Measurements from ENCODE around the gene SUB1. TPM values are rescaled to one million over a fixed set of nuclear protein-coding genes. Genes with fewer than 3 reads are reported as not detected.
A peak's percentile ranks its signal among the peaks of the same experiment; 100 is the strongest.

SUB1 gene
- total RNA-seq, 1 donor from 2014 or later = 213 TPM

DNA sequence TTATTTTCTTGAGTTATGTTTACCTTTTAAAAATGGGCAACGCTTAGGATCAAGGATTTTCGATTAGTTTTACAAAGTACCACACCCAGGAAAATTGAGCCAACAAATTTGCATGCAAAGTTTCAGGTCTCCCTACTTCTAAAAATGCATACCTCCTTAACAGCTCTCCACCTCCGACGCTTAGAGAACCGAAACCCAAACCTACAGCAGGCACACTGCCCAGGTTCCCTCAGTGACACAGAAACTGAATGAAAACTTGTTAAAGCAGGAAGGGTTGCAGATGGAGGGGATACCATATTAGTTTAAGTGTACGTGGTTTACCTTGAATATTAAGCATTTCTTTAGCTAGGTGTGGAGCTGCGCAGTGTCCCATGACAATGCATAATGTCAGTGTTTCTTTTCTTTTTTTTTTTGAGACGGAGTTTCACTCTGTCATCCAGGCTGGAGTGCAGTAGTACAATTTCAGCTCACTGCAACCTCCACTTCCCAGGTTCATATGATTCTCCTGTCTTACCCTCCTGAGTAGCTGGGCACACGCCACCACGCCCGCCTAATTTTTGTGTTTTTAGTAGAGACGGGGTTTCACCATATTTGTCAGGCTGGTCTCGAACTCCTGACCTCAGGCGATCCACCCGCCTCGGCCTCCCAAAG lies 1.6 kb upstream of the SUB1 start:
- ATAC-seq (ENCODE audit: low read depth) = peak; percentile 65
- H3K9me3 Mint-ChIP-seq = no peaks in the 10 kb centered on the region
- CTCF ChIA-PET = interaction anchor here (1.4 to 1.6 kb wide), 3 partner anchors 46 to 95 kb away, joined by 5 to 7 read pairs (median 6); no protein-coding TSS in a partner anchor

DNA sequence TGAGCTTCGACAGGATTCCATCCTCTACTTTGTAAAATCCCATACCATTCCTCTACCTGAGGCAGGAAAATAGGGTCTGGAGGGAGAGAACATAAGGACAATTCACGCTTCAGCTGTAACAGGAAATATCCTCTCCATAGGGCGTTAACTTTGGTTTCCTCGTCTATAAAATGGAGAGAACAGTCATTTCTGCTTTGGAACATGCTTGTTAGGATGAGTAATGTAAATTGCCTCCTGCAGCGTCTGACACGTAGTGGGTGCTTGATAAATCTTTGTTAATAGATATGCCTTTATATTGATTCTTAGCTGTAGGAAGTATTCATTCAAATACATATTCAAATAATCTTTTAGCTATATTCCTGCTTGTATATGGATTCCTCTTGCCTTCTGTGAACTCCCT lies 711 bp upstream of the SUB1 start:
- ATAC-seq (ENCODE audit: low read depth) = no peak
- POLR2A ChIA-PET = interaction anchor here (0.5 to 4.9 kb wide), 6 partner anchors 9 to 142 kb away, joined by 4 to 44 read pairs (median 26); partner anchors contain the start of gene ZFR

More for the DNA sequence above, 1.6 kb upstream of the SUB1 start:
- Mint-ChIP-seq H3K27ac (peak overlapping the region; percentile 95), H3K27me3 (no peaks in the 10 kb centered on the region), H3K4me3 (peak overlapping the region; percentile 72), H3K4me1 (peaks cover 88% of the 10 kb centered on the region), H3K36me3 (ENCODE audit: low read depth) (peaks cover 14% of the 10 kb centered on the region)
- TF ChIP-seq, protein P1, sequence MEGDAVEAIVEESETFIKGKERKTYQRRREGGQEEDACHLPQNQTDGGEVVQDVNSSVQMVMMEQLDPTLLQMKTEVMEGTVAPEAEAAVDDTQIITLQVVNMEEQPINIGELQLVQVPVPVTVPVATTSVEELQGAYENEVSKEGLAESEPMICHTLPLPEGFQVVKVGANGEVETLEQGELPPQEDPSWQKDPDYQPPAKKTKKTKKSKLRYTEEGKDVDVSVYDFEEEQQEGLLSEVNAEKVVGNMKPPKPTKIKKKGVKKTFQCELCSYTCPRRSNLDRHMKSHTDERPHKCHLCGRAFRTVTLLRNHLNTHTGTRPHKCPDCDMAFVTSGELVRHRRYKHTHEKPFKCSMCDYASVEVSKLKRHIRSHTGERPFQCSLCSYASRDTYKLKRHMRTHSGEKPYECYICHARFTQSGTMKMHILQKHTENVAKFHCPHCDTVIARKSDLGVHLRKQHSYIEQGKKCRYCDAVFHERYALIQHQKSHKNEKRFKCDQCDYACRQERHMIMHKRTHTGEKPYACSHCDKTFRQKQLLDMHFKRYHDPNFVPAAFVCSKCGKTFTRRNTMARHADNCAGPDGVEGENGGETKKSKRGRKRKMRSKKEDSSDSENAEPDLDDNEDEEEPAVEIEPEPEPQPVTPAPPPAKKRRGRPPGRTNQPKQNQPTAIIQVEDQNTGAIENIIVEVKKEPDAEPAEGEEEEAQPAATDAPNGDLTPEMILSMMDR (IDR thresholded peaks at IDR 0.05) = no peak
- POLR2A ChIA-PET = interaction anchor here (0.7 to 4.9 kb wide), 8 partner anchors 10 to 410 kb away, joined by 3 to 44 read pairs (median 12); partner anchors contain the start of genes GOLPH3 and ZFR
- no peak for DNase-seq
- intact Hi-C loops (cut with micrococcal nuclease) = loop anchor here (1.0 kb wide), 2 partner anchors 10 to 46 kb away; no protein-coding TSS in a partner anchor

DNA sequence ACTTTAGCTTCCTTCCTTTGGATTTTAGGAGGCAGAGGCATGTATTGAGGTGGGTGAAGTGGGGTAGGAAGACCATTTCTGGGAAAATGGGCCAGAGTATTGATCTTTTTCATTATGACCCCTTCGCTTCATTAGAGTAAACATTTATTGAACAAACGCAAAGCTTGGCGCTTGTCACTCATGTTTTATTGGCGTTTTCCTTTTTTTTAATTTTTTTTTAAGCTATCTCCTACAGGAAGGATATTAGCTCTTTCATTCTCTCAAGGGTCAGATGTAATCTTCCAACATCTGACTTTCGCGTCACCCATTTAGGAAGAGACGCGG lies 273 bp upstream of the SUB1 start:
- H3K36me3 Mint-ChIP-seq (ENCODE audit: low read depth) = peaks cover 22% of the 10 kb centered on the region
- intact Hi-C loops (cut with micrococcal nuclease) = loop anchor here (1.0 to 5.0 kb wide), 7 partner anchors 54 to 1422 kb away; partner anchors contain the start of genes AMACR, C5orf22, DROSHA and GOLPH3
- ATAC-seq (ENCODE audit: low read depth) (no peak), DNase-seq (no peak)
- peak overlapping the region; percentile 95 for H3K27ac Mint-ChIP-seq
- CTCF ChIA-PET = interaction anchor here (0.7 to 1.3 kb wide), 2 partner anchors 94 to 96 kb away, joined by 3 to 5 read pairs; no protein-coding TSS in a partner anchor
- peaks cover 87% of the 10 kb centered on the region for H3K4me1 Mint-ChIP-seq
- no peaks in the 10 kb centered on the region for H3K27me3 Mint-ChIP-seq
- POLR2A ChIA-PET = interaction anchor here (0.5 to 4.9 kb wide), 6 partner anchors 9 to 142 kb away, joined by 4 to 44 read pairs (median 26); partner anchors contain the start of gene ZFR
- no peaks in the 10 kb centered on the region for H3K9me3 Mint-ChIP-seq
- peak overlapping the region; percentile 91 for H3K4me3 Mint-ChIP-seq
- TF ChIP-seq, protein P1 (IDR thresholded peaks at IDR 0.05) = no peak

More for the DNA sequence above, 711 bp upstream of the SUB1 start:
- H3K4me1 Mint-ChIP-seq = peaks cover 87% of the 10 kb centered on the region
- H3K4me3 Mint-ChIP-seq = peak overlapping the region; percentile 91
- TF ChIP-seq, protein P1 (IDR thresholded peaks at IDR 0.05) = no peak
- H3K9me3 Mint-ChIP-seq = no peaks in the 10 kb centered on the region
- CTCF ChIA-PET = interaction anchor here (0.7 to 1.3 kb wide), 2 partner anchors 94 to 95 kb away, joined by 3 to 5 read pairs; no protein-coding TSS in a partner anchor
- peaks cover 21% of the 10 kb centered on the region for H3K36me3 Mint-ChIP-seq (ENCODE audit: low read depth)
- intact Hi-C loops (cut with micrococcal nuclease) = loop anchor here (1.0 to 5.0 kb wide), 7 partner anchors 53 to 1423 kb away; partner anchors contain the start of genes AMACR, C5orf22, DROSHA and GOLPH3
- no peak for DNase-seq
- H3K27me3 Mint-ChIP-seq = no peaks in the 10 kb centered on the region
- peak overlapping the region; percentile 95 for H3K27ac Mint-ChIP-seq

DNA sequence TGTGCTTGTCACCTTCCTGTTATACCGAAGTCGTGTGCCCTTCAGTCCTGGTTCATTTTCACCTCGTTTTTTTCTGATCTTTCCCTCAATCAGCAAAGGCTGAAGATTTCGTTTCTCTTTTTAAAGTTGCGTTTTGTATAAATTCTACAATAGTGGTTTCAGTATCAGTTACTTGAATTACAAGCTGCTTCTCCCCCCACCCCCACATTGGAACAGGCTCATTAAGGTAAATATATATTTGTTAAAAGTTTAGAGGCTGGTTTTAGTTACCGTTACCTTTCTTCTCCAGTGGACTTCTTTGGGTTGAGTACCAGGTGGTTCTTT lies 881 bp downstream of the SUB1 start:
- no peaks in the 10 kb centered on the region for H3K27me3 Mint-ChIP-seq
- DNase-seq (no peak), ATAC-seq (ENCODE audit: low read depth) (no peak)
- peaks cover 79% of the 10 kb centered on the region for H3K4me1 Mint-ChIP-seq
- no peaks in the 10 kb centered on the region for H3K9me3 Mint-ChIP-seq
- ChIA-PET POLR2A (interaction anchor here (0.9 to 4.9 kb wide), 5 partner anchors 9 to 142 kb away, joined by 3 to 44 read pairs (median 19); partner anchors contain the start of gene ZFR), CTCF (interaction anchor here (8.4 kb wide), 1 partner anchor 98 kb away, joined by 366 read pairs; no protein-coding TSS in a partner anchor)
- TF ChIP-seq, protein P1 (IDR thresholded peaks at IDR 0.05) = no peak
- H3K4me3 Mint-ChIP-seq = peak overlapping the region; percentile 91
- H3K36me3 Mint-ChIP-seq (ENCODE audit: low read depth) = peaks cover 28% of the 10 kb centered on the region
- peak overlapping the region; percentile 95 for H3K27ac Mint-ChIP-seq
- intact Hi-C loops (cut with micrococcal nuclease) = loop anchor here (1.0 to 5.0 kb wide), 4 partner anchors 48 to 1421 kb away; partner anchors contain the start of genes AMACR, C5orf22 and DROSHA
